GM19193 (cell line): ENCODE measurements around the gene CHST12.

Source experiments
- POLR2A ChIP-seq: IDR thresholded peaks from 4 replicates; pipeline ENCODE4 v1.6.1; 2011; ENCODE audit not compliant: insufficient read depth, insufficient read length; ENCODE audit errors: extremely low read depth

Gene CHST12

DNA sequence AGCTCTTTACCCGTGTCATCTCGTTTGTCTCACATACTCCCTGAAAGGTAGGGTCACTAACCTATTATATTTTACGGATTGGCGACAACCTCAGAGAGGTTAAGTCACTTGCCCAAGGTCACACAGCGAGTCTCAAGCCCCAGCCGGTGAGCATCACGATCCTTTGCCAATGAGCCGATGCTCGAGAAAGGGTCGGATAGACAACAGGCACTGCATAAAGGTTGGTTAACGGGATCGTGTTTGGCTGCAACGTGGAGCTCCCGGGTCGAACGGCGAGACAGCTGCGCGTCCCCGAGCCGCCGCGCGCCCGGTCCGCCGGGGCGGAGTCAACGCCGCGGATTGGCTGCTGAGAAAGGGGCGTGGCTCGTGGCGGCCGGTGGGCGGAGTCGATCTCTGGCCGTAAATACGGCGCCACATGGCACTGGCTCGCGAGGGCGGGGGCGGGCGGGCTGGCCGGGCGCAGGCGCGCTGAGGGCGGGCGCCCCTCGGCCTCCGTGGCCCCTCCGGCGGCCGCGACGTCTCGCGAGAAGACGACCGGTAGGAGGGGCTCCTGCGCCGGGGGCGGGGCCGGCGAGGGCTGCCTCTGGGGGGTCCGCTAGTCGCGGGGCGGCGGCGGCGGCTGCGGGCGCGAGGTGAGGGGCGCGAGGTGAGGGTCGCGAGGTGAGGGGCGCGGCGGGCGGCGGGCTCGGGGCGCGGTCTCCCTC, at the start of gene CHST12:
Gene CHST12, plus strand, starts transcription at position 598 of the 704 bp plus-strand sequence. CDS start 29,029 bp downstream, outside the sequence.
- peak; percentile 73 for TF ChIP-seq POLR2A

- peak; percentile 94 for TF ChIP-seq POLR2A
Measured at GRCh38 chr7:2353936-2354185, 49.5 kb upstream of the CHST12 start.

GRCh38 chr7:2354186-2354938, 49.0 kb upstream of the CHST12 start, which contains the start of gene EIF3B:
Gene EIF3B (plus strand): TSS chr7:2354827. CDS start chr7:2354922, 95 bp downstream.
- peak; percentile 95 for TF ChIP-seq POLR2A

DNA sequence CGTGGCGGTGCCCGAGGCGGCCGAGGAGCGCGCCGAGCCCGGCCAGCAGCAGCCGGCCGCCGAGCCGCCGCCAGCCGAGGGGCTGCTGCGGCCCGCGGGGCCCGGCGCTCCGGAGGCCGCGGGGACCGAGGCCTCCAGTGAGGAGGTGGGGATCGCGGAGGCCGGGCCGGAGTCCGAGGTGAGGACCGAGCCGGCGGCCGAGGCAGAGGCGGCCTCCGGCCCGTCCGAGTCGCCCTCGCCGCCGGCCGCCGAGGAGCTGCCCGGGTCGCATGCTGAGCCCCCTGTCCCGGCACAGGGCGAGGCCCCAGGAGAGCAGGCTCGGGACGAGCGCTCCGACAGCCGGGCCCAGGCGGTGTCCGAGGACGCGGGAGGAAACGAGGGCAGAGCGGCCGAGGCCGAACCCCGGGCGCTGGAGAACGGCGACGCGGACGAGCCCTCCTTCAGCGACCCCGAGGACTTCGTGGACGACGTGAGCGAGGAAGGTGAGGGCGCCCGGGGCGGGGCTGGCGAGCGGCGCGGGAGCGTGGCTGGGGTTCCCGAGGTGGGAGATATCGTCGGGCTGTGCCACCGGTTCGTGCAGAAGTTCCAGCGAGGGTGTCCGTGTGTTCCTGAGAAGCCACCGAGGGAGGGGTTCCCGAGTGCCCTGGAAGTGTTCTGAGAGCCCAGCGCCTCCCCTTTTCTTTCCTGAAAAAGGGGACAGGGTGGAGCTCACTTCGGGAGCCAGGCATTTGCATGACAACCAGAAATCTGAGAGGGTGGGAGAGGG, 48.3 kb upstream of the CHST12 start:
- TF ChIP-seq POLR2A = no peak

- TF ChIP-seq POLR2A = no peak
Measured at GRCh38 chr7:2355705-2356008, 47.8 kb upstream of the CHST12 start.

- TF ChIP-seq POLR2A = no peak
Measured at GRCh38 chr7:2357165-2357564, 46.2 kb upstream of the CHST12 start.

GRCh38 chr7:2357571-2357970, 45.8 kb upstream of the CHST12 start:
- TF ChIP-seq POLR2A = no peak

DNA sequence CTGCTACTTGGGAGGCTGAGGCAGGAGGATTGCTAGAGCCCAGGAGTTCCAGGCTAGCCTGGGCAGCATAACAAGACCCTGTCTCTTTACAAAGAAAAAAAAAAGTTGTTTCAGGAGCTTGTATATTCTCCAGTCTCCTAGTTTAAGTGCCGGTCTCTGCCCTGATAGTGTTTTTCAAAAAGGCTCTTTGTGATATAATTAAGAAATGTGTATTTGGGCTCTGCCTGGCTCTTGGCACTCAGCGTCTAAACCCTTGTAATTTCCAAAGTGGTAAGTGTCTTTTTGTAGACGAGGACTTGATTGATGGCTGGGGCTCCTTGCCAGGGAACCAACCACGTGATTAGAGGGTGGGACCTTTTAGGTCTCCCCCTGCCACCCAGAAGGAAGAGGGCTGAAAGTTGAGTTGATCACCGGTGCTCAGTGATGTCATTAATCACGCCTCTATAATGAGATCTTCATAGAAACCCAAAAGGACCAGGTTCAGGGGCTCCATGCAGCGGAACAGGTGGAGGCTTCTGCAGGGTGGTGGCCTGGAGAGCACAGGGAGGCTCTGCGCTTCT, 44.4 kb upstream of the CHST12 start:
- TF ChIP-seq POLR2A = no peak

- no peak for TF ChIP-seq POLR2A
Measured at GRCh38 chr7:2359610-2360009, 43.8 kb upstream of the CHST12 start.

- no peak for TF ChIP-seq POLR2A
Measured at GRCh38 chr7:2360796-2361195, 42.6 kb upstream of the CHST12 start.

- no peak for TF ChIP-seq POLR2A
Measured at GRCh38 chr7:2362385-2363088, 40.9 kb upstream of the CHST12 start.

DNA sequence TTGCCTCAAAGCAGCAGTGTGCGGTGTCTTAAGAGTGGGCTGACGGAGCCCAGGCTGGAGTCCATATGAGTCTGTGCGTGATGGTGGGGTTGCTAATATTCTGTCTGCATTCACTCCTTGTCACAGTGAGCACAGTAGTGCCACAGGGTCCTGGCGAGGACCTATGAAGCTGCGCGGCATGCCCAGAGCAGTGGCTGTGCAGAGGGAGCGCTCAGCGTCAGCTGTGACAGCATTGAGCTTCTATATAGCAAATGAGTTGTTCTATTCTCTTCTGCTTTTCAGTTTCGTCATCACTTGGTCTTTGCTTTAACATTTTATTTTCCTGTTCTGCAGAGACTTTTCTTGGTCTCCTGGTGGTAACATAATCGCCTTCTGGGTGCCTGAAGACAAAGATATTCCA, 34.3 kb upstream of the CHST12 start:
- TF ChIP-seq POLR2A = no peak

DNA sequence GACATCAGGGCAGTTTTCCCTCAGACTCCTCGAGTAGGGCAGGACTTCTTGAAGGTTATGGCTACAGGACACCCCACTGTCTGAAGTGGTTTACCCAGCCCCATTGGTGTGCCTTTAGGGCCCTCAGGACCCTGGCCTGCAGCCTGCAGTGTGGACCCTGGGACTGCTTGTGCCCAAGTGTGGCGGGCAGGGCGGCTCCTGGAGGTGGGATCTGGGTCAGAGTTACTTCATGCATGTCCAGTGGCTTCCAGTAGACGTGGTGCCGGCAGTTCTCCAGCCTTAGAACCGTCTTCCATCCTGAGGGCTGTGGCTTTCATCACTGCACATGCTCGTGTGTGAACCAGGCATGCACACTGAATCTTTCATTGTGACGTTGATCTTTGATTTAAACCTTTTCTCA, 32.1 kb upstream of the CHST12 start:
- TF ChIP-seq POLR2A = no peak

- no peak for TF ChIP-seq POLR2A
Measured at GRCh38 chr7:2372724-2373123, 30.7 kb upstream of the CHST12 start.

- TF ChIP-seq POLR2A = no peak
Measured at GRCh38 chr7:2373124-2373556, 30.3 kb upstream of the CHST12 start.
